ENCODE results near the gene BMPR1B.

Gene BMPR1B

GRCh38 chr4:94880956-94881355 lies 123.2 kb downstream of the BMPR1B start:
- H3K27ac Mint-ChIP-seq, result no peak overlapping the region
- peaks cover 8% of the 10 kb centered on the region for H3K36me3 Mint-ChIP-seq (ENCODE audit: low read depth)
- no peak for TF ChIP-seq CTCF (IDR thresholded peaks at IDR 0.05)
- H3K4me3 Mint-ChIP-seq, result no peak overlapping the region
- H3K27me3 Mint-ChIP-seq (ENCODE audit: low read depth, poor library complexity), result no peaks in the 10 kb centered on the region
- peaks cover 5% of the 10 kb centered on the region for H3K4me1 Mint-ChIP-seq
- no peak for DNase-seq
- no peaks in the 10 kb centered on the region for H3K9me3 Mint-ChIP-seq

- no peak for DNase-seq
- H3K4me3 Mint-ChIP-seq, result no peak overlapping the region
- TF ChIP-seq CTCF (IDR thresholded peaks at IDR 0.05), result no peak
- no peaks in the 10 kb centered on the region for H3K27me3 Mint-ChIP-seq (ENCODE audit: low read depth, poor library complexity)
- no peak overlapping the region for H3K27ac Mint-ChIP-seq
- peaks cover 11% of the 10 kb centered on the region for H3K4me1 Mint-ChIP-seq
- no peaks in the 10 kb centered on the region for H3K9me3 Mint-ChIP-seq
- peaks cover 18% of the 10 kb centered on the region for H3K36me3 Mint-ChIP-seq (ENCODE audit: low read depth)
Observed at GRCh38 chr4:94882756-94883155, 125.0 kb downstream of the BMPR1B start.

GRCh38 chr4:94887027-94887426 lies 129.3 kb downstream of the BMPR1B start:
- Mint-ChIP-seq H3K9me3 (peaks cover 9% of the 10 kb centered on the region), H3K27ac (peak overlapping the region; percentile 16), H3K36me3 (ENCODE audit: low read depth) (peaks cover 24% of the 10 kb centered on the region), H3K27me3 (ENCODE audit: low read depth, poor library complexity) (peaks cover under 1% of the 10 kb centered on the region), H3K4me3 (no peak overlapping the region), H3K4me1 (peaks cover 33% of the 10 kb centered on the region)
- no peak for DNase-seq
- TF ChIP-seq CTCF (IDR thresholded peaks at IDR 0.05), result no peak

- Mint-ChIP-seq H3K9me3 (peaks cover 13% of the 10 kb centered on the region), H3K36me3 (ENCODE audit: low read depth) (peaks cover 30% of the 10 kb centered on the region), H3K4me3 (peak overlapping the region; percentile 15), H3K27ac (peak overlapping the region; percentile 91), H3K4me1 (peaks cover 45% of the 10 kb centered on the region), H3K27me3 (ENCODE audit: low read depth, poor library complexity) (peaks cover 2% of the 10 kb centered on the region)
- no peak for DNase-seq
- TF ChIP-seq CTCF (IDR thresholded peaks at IDR 0.05), result no peak
Observed at GRCh38 chr4:94889523-94889922, 131.8 kb downstream of the BMPR1B start.

- no peak overlapping the region for H3K4me3 Mint-ChIP-seq
- TF ChIP-seq CTCF (IDR thresholded peaks at IDR 0.05), result no peak
- H3K27me3 Mint-ChIP-seq (ENCODE audit: low read depth, poor library complexity), result peaks cover 2% of the 10 kb centered on the region
- H3K27ac Mint-ChIP-seq, result peak overlapping the region; percentile 91
- DNase-seq, result no peak
- H3K4me1 Mint-ChIP-seq, result peaks cover 49% of the 10 kb centered on the region
- H3K36me3 Mint-ChIP-seq (ENCODE audit: low read depth), result peaks cover 30% of the 10 kb centered on the region
- peaks cover 13% of the 10 kb centered on the region for H3K9me3 Mint-ChIP-seq
Observed at GRCh38 chr4:94889946-94890345, 132.2 kb downstream of the BMPR1B start.

- peaks cover 25% of the 10 kb centered on the region for H3K36me3 Mint-ChIP-seq (ENCODE audit: low read depth)
- H3K4me1 Mint-ChIP-seq, result peaks cover 53% of the 10 kb centered on the region
- no peak for DNase-seq
- peaks cover 13% of the 10 kb centered on the region for H3K9me3 Mint-ChIP-seq
- peaks cover 2% of the 10 kb centered on the region for H3K27me3 Mint-ChIP-seq (ENCODE audit: low read depth, poor library complexity)
- TF ChIP-seq CTCF (IDR thresholded peaks at IDR 0.05), result no peak
- H3K4me3 Mint-ChIP-seq, result no peak overlapping the region
- H3K27ac Mint-ChIP-seq, result no peak overlapping the region
Observed at GRCh38 chr4:94890579-94890978, 132.8 kb downstream of the BMPR1B start.

All from nephron progenitor cell (in vitro differentiated cells).